ENCODE data around the gene CPA5. TPM values are rescaled to one million over a fixed set of nuclear protein-coding genes. Genes with fewer than 3 reads are reported as not detected.
A peak's percentile ranks its signal among the peaks of the same experiment; 100 is the strongest.

Gene CPA5
- total RNA-seq, 1 experiment from 2014 or later: not detected

GRCh38 chr7:130397051-130397757, 52.6 kb downstream of the CPA5 start:
- DNase-seq (ENCODE audit: low read depth): no peak

- no peak for DNase-seq (ENCODE audit: low read depth)
Measured at GRCh38 chr7:130397758-130398073, 53.1 kb downstream of the CPA5 start.

- no peak for DNase-seq (ENCODE audit: low read depth)
Measured at GRCh38 chr7:130398526-130399090, 54.0 kb downstream of the CPA5 start.

GRCh38 chr7:130400120-130400572, 55.5 kb downstream of the CPA5 start:
- DNase-seq (ENCODE audit: low read depth): no peak

GRCh38 chr7:130401101-130401500, 56.5 kb downstream of the CPA5 start:
- DNase-seq (ENCODE audit: low read depth): no peak

GRCh38 chr7:130401578-130401977, 57.0 kb downstream of the CPA5 start:
- no peak for DNase-seq (ENCODE audit: low read depth)

- DNase-seq (ENCODE audit: low read depth): no peak
Measured at GRCh38 chr7:130405003-130405402, 60.4 kb downstream of the CPA5 start.

- peak; percentile 8 for DNase-seq (ENCODE audit: low read depth)
Measured at GRCh38 chr7:130409067-130409711, 64.6 kb downstream of the CPA5 start.

GRCh38 chr7:130409712-130410072, 65.1 kb downstream of the CPA5 start:
- DNase-seq (ENCODE audit: low read depth): peak; percentile 27

- DNase-seq (ENCODE audit: low read depth): no peak
Measured at GRCh38 chr7:130410868-130411541, 66.4 kb downstream of the CPA5 start.

- DNase-seq (ENCODE audit: low read depth): no peak
Measured at GRCh38 chr7:130413201-130413600, 68.6 kb downstream of the CPA5 start.

- no peak for DNase-seq (ENCODE audit: low read depth)
Measured at GRCh38 chr7:130415006-130415405, 70.4 kb downstream of the CPA5 start.

GRCh38 chr7:130417213-130417612, 72.6 kb downstream of the CPA5 start:
- DNase-seq (ENCODE audit: low read depth): no peak

GRCh38 chr7:130418306-130418705, 73.7 kb downstream of the CPA5 start:
- no peak for DNase-seq (ENCODE audit: low read depth)

Other genes starting within 250 kb of the CPA5 start
- 22.7 and 28.9 TPM in 2 replicates for gene TMEM209, start 139.4 kb upstream of the CPA5 start, total RNA-seq (2014; rRNA removed; shearing (Covaris generic))
- gene SSMEM1, start 137.0 kb upstream of the CPA5 start, total RNA-seq (2014; rRNA removed; shearing (Covaris generic)): not detected in 2 replicates
- 0.17 and 3.0 TPM in 2 replicates for gene CPA2, start 78.0 kb upstream of the CPA5 start, total RNA-seq (2014; rRNA removed; shearing (Covaris generic))
- 564 and 723 TPM in 2 replicates for gene CPA4, start 51.7 kb upstream of the CPA5 start, total RNA-seq (2014; rRNA removed; shearing (Covaris generic))
- not detected in 2 replicates for gene CPA1, start 35.7 kb downstream of the CPA5 start, total RNA-seq (2014; rRNA removed; shearing (Covaris generic))
- 32.0 and 32.9 TPM in 2 replicates for gene CEP41, start 96.2 kb downstream of the CPA5 start, total RNA-seq (2014; rRNA removed; shearing (Covaris generic))
- 177 and 196 TPM in 2 replicates for gene MEST, start 147.3 kb downstream of the CPA5 start, total RNA-seq (2014; rRNA removed; shearing (Covaris generic))

Measured in M059J (cell line).